SK-N-SH (cell line): ENCODE data around the gene TESMIN. TPM values are rescaled to one million over a fixed set of nuclear protein-coding genes. Genes with fewer than 3 reads are reported as not detected.

Source experiments
- CTCF ChIA-PET: fragments of 300-600, 350-600 bp; formaldehyde crosslinking; extraction: SDS; loops from one replicate; lab custom pipeline; 2021; lab: Yijun Ruan, JAX
- POLR2A ChIA-PET: fragments of 350-600 bp; sonication (Branson Sonifier 250); formaldehyde crosslinking; extraction: SDS; loops from one replicate; lab custom pipeline; 2020; ENCODE audit warnings: antibody characterized with exemption, inconsistent platforms; lab: Yijun Ruan, JAX
- DNase-seq: peaks from one replicate; pipeline ENCODE4 v3.0.0; 2012
- H2AFZ ChIP-seq: fragments of 200-600 bp; sonication (generic); 2 replicates; pipeline ENCODE4 v1.8.1; 2016; ENCODE audit warnings: antibody characterized with exemption, mild to moderate bottlenecking, low read depth
- H3F3A ChIP-seq: fragments of 200-600 bp; sonication (generic); replicated peaks from 2 replicates; pipeline ENCODE3; 2016; ENCODE audit warnings: antibody characterized with exemption, mild to moderate bottlenecking; ENCODE audit not compliant: insufficient read depth
- H3K27ac ChIP-seq, 2 experiments: fragments of 200-500 bp in 1 of 2; fragments of 200-600 bp in 1 of 2; sonication (Bioruptor generic) in 1 of 2; sonication (generic), shearing (Covaris generic) in 1 of 2; 2 replicates each; pipeline versions ENCODE4 v1.5.1 to v1.6.1; 2014 to 2016; ENCODE audit warnings: low read depth in 2 of 2, inconsistent platforms in 1 of 2, low read length in 1 of 2, mild to moderate bottlenecking in 1 of 2, mixed read lengths in 1 of 2
- H3K27me3 ChIP-seq: fragments of 200-600 bp; sonication (generic), shearing (Covaris generic); 2 replicates; pipeline ENCODE4 v1.6.1; 2016; ENCODE audit warnings: mixed run types; ENCODE audit not compliant: insufficient read depth
- H3K36me3 ChIP-seq, 2 experiments: fragments of 200-500 bp in 1 of 2; fragments of 200-600 bp in 1 of 2; sonication (Bioruptor generic) in 1 of 2; sonication (generic) in 1 of 2; replicated peaks in 1 of 2; 2 replicates each; pipeline versions ENCODE3 to v1.5.1; 2014 to 2016; ENCODE audit warnings: low read length in 1 of 2, mild to moderate bottlenecking in 1 of 2; ENCODE audit not compliant: insufficient read depth in 2 of 2, control insufficient read depth in 1 of 2
- H3K4me1 ChIP-seq, 2 experiments: fragments of 200-500 bp in 1 of 2; fragments of 200-600 bp in 1 of 2; sonication (Bioruptor generic) in 1 of 2; sonication (generic), shearing (Covaris generic) in 1 of 2; 2 replicates each; pipeline versions ENCODE4 v1.5.1 to v1.6.1; 2014 to 2016; ENCODE audit warnings: low read depth in 1 of 2, low read length in 1 of 2, mixed run types in 1 of 2; ENCODE audit not compliant: insufficient read depth in 2 of 2, control insufficient read depth in 1 of 2
- H3K4me2 ChIP-seq: fragments of 200-600 bp; sonication (generic), shearing (Covaris generic); 2 replicates; pipeline ENCODE4 v1.6.1; 2017; ENCODE audit warnings: mixed run types
- H3K4me3 ChIP-seq, 2 experiments: fragments of 200-500 bp in 1 of 2; fragments of 200-600 bp in 1 of 2; sonication (Bioruptor generic) in 1 of 2; sonication (generic), shearing (Covaris generic) in 1 of 2; 2 replicates each; pipeline versions ENCODE4 v1.5.1 to v1.8.1; 2014 to 2016; ENCODE audit warnings: low read depth in 2 of 2, inconsistent platforms in 1 of 2, low read length in 1 of 2, mild to moderate bottlenecking in 1 of 2, mixed read lengths in 1 of 2, moderate library complexity in 1 of 2
- H3K79me2 ChIP-seq: fragments of 200-600 bp; sonication (generic); 2 replicates; pipeline ENCODE4 v1.8.1; 2017; ENCODE audit warnings: mild to moderate bottlenecking; ENCODE audit not compliant: insufficient read depth
- H3K9ac ChIP-seq: fragments of 200-600 bp; sonication (generic); 2 replicates; pipeline ENCODE4 v1.6.1; 2017; ENCODE audit warnings: mixed run types
- H3K9me2 ChIP-seq: fragments of 200-600 bp; sonication (generic); 2 replicates; pipeline ENCODE4 v1.6.1; 2017; ENCODE audit warnings: mixed run types
- H3K9me3 ChIP-seq: fragments of 200-600 bp; sonication (generic); 2 replicates; pipeline ENCODE4 v1.6.1; 2017; ENCODE audit warnings: mixed run types, mild to moderate bottlenecking, moderate library complexity
- H4K20me1 ChIP-seq: fragments of 200-600 bp; sonication (generic); 2 replicates; pipeline ENCODE4 v1.6.1; 2017; ENCODE audit warnings: mild to moderate bottlenecking, mixed run types; ENCODE audit not compliant: insufficient read depth
- CHD2 ChIP-seq: fragments of 150-350 bp; IDR thresholded peaks from 2 replicates; pipeline ENCODE4 v1.6.1; 2018; ENCODE audit warnings: low read length; ENCODE audit not compliant: partially characterized antibody
- FOXM1 ChIP-seq: IDR thresholded peaks from 2 replicates; pipeline ENCODE4 v1.4.0; 2012; ENCODE audit warnings: low read depth, mild to moderate bottlenecking
- JUND ChIP-seq: IDR thresholded peaks from 2 replicates; pipeline ENCODE4 v1.4.0; 2012
- MXI1 ChIP-seq: IDR thresholded peaks from 2 replicates; pipeline ENCODE4 v1.6.1; 2012; ENCODE audit warnings: mild to moderate bottlenecking, low read depth, low read length, improper control_type of control experiment
- RAD21 ChIP-seq: IDR thresholded peaks from 2 replicates; pipeline ENCODE4 v1.6.1; 2012; ENCODE audit warnings: mild to moderate bottlenecking, low read length
- RFX5 ChIP-seq: IDR thresholded peaks from 2 replicates; pipeline ENCODE4 v1.6.1; 2012; ENCODE audit warnings: mild to moderate bottlenecking, improper control_type of control experiment, low read length
- RXRA ChIP-seq: IDR thresholded peaks from 2 replicates; pipeline ENCODE4 v1.4.0; 2012; ENCODE audit warnings: low read depth, mild to moderate bottlenecking, borderline replicate concordance
- SMC3 ChIP-seq: IDR thresholded peaks from 2 replicates; pipeline ENCODE4 v1.6.1; 2012; ENCODE audit warnings: low read depth, low read length, improper control_type of control experiment
- TCF12 ChIP-seq: IDR thresholded peaks from 2 replicates; pipeline ENCODE4 v1.4.0; 2012
- ZBTB33 ChIP-seq: IDR thresholded peaks from 2 replicates; pipeline ENCODE4 v1.4.0; 2012; ENCODE audit warnings: low read depth, borderline replicate concordance
- WGBS: methylation state at CpG from one replicate; pipeline ENCODE4 v1.1.6; 2017; ENCODE audit warnings: low lambda C conversion rate; 5-methylcytosine and 5-hydroxymethylcytosine counted together
- polyA plus RNA-seq, 3 experiments: library from polyadenylated mRNA; depleted of rRNA; stranded (reverse); fragments of >200 nt; gene quantifications; 2 replicates each; pipeline ENCODE4 v1.2.3, GENCODE V29; 2012
- TF ChIP-seq, protein P1 (sequence below): IDR thresholded peaks from 2 replicates; pipeline ENCODE4; 2012
- TF ChIP-seq, protein P2 (sequence below): IDR thresholded peaks from 2 replicates; pipeline ENCODE4 v1.4.0; 2012; ENCODE audit warnings: low read depth, borderline replicate concordance

The TESMIN gene
- polyA plus RNA-seq, 1 of the 3 experiments (the other 2 are of a cell fraction): 3.5 TPM

DNA sequence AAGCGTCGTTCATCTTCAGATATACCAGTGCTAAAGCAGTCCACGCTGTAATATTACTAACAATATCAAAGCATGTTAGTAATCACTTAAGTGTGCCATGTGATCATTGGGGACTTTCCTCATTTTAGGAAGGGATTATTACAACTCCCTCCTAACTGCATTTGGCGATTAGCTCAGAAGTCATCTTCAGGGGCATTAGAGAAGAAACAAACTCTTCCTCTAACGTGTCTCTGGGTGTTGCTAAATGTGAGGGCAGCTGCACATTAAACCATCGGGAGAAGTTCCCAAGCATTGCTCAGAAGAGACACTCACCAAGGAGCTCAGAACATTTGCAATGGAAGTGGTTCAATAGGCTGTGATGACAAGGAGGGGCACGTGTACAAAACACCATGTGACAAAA lies 17.2 kb downstream of the TESMIN start:
- H2AFZ ChIP-seq: no peak overlapping the region
- no peak for TF ChIP-seq FOXM1
- TF ChIP-seq JUND: no peak
- TF ChIP-seq, protein P1, sequence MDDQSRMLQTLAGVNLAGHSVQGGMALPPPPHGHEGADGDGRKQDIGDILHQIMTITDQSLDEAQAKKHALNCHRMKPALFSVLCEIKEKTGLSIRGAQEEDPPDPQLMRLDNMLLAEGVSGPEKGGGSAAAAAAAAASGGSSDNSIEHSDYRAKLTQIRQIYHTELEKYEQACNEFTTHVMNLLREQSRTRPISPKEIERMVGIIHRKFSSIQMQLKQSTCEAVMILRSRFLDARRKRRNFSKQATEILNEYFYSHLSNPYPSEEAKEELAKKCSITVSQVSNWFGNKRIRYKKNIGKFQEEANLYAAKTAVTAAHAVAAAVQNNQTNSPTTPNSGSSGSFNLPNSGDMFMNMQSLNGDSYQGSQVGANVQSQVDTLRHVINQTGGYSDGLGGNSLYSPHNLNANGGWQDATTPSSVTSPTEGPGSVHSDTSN: no peak
- TF ChIP-seq CHD2: no peak
- TF ChIP-seq MXI1: no peak
- no peak for TF ChIP-seq ZBTB33
- no peak for TF ChIP-seq RXRA
- TF ChIP-seq, protein P2, sequence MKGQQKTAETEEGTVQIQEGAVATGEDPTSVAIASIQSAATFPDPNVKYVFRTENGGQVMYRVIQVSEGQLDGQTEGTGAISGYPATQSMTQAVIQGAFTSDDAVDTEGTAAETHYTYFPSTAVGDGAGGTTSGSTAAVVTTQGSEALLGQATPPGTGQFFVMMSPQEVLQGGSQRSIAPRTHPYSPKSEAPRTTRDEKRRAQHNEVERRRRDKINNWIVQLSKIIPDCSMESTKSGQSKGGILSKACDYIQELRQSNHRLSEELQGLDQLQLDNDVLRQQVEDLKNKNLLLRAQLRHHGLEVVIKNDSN: no peak
- no peaks in the 10 kb centered on the region for H3K9me3 ChIP-seq
- CTCF ChIA-PET: interaction anchor here (0.7 to 1.3 kb wide), 2 partner anchors 9 to 21 kb away, joined by 3 read pairs; no protein-coding TSS in a partner anchor
- H3K4me3 ChIP-seq: no peak overlapping the region
- H3K27ac ChIP-seq: no peak overlapping the region
- H3K4me1 ChIP-seq: peaks cover 0 to 9% of the 10 kb centered on the region in 2 experiments; a peak in 1 of 4 replicates
- POLR2A ChIA-PET: no interaction called here
- H3K27me3 ChIP-seq: no peaks in the 10 kb centered on the region
- H3K9ac ChIP-seq: no peak overlapping the region
- no peaks in the 10 kb centered on the region for H3K9me2 ChIP-seq
- H4K20me1 ChIP-seq: no peaks in the 10 kb centered on the region
- no peaks in the 10 kb centered on the region for H3K36me3 ChIP-seq
- WGBS: 86% methylated on average over 7 of the region's 7 CpGs
- no peak for DNase-seq
- no peaks in the 10 kb centered on the region for H3K79me2 ChIP-seq
- H3F3A ChIP-seq: no peaks in the 10 kb centered on the region
- no peak overlapping the region for H3K4me2 ChIP-seq

GRCh38 chr11:68727783-68728182 lies 23.5 kb downstream of the TESMIN start:
- 65% methylated on average over 6 of the region's 6 CpGs for WGBS
- H3K79me2 ChIP-seq: no peaks in the 10 kb centered on the region

More at GRCh38 chr11:68727783-68728182, 23.5 kb downstream of the TESMIN start:
- H3K4me3 ChIP-seq: no peak overlapping the region
- no peaks in the 10 kb centered on the region for H3K36me3 ChIP-seq
- CTCF ChIA-PET: interaction anchor here (0.7 to 1.2 kb wide), 5 partner anchors 10 to 120 kb away, joined by 3 to 4 read pairs (median 3); no protein-coding TSS in a partner anchor
- POLR2A ChIA-PET: no interaction called here
- no peaks in the 10 kb centered on the region for H3K9me3 ChIP-seq
- H3K4me1 ChIP-seq: no peaks in the 10 kb centered on the region
- no peak overlapping the region for H3K4me2 ChIP-seq
- H3K27ac ChIP-seq: no peak overlapping the region
- no peaks in the 10 kb centered on the region for H4K20me1 ChIP-seq
- TF ChIP-seq RAD21 (peak; percentile 61), TCF12 (no peak), SMC3 (peak; percentile 36; the same call in 1 of the 2 replicates), RFX5 (no peak)
- TF ChIP-seq, all 33 proteins: peak for 2
- DNase-seq: no peak
- Histone ChIP-seq H3K27me3 (no peaks in the 10 kb centered on the region; the same call in 1 of the 2 replicates), H2AFZ (no peak overlapping the region), H3F3A (no peaks in the 10 kb centered on the region), H3K9me2 (no peaks in the 10 kb centered on the region), H3K9ac (no peak overlapping the region)
